GM10847 (cell line): Measurements from ENCODE around the gene PPM1E.

ENCODE experiments used
- POLR2A ChIP-seq: IDR thresholded peaks from 2 replicates; pipeline ENCODE4 v1.6.1; 2011; ENCODE audit not compliant: insufficient read length; ENCODE audit errors: extremely low read depth

PPM1E gene

DNA sequence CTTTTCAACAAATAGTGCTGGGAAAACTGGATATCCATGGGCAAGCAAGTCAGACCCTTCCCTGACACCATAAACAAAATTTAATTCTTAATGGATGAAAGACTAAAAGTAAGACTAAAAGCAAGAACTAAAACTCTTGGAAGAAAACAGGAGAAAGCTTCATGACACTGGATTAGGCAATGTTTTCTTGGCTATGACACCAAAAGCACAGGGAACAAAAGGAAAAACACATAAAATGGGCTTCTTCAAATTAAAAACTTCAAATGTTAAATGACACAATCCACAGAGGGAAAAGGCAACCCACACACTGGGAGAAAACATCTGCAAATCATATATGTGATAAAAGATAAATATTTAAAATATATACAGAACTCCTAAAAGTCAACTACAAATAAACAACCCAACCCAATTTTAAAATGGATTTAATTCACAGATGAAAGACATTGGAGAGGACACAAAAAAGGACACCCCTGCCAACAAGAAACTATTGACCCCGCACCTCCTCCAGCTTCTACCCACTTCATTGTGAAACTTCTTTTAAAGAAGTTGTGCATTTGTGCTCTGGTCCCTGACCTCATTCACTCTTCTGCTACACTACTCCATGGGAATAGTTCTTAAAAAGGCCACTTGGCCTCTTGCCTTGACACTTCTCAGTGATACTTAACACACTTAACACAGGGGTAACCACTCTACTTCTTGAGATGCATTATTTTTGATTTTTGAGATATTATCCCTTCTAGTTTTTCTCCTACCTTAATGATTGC lies 270.7 kb downstream of the PPM1E start:
- TF ChIP-seq POLR2A, result no peak

DNA sequence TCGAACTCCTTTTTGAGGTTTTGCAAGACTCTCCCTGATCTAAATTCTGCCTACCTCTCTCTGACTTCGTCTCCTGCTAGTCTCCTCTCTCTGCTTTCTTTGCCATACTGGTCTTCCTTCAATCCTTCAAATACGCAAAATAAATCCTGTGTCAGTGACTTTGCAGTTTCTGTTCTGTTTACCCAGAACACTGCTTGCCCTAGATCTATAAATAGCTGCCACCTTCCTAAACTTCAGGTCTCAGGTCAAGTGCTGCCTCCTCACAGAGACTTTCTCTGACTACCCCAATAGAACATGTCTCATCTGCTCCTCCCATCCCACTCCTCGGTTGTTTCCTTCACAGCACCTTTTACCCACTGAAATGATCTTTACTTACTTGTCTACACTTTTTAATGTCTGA lies 272.1 kb downstream of the PPM1E start:
- no peak for TF ChIP-seq POLR2A

DNA sequence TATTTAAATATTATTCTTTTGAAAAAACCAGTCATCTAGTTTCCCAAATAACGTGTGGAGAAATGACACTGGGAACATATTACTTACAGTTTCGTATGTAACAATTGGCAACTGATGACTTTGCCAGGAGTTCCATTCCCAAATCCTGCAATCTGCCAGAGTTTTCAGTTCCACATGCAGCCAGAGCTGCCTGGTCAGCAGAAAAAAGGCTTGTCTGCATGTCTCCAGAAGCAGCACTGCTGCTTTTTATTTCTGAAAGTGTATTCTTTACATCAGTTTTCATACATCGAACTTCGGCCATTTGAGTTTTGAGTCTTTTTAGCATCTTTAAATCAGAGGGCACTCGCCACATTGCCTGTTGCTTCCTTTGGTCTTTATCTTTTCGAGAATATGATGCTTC lies 272.7 kb downstream of the PPM1E start:
- no peak for TF ChIP-seq POLR2A

DNA sequence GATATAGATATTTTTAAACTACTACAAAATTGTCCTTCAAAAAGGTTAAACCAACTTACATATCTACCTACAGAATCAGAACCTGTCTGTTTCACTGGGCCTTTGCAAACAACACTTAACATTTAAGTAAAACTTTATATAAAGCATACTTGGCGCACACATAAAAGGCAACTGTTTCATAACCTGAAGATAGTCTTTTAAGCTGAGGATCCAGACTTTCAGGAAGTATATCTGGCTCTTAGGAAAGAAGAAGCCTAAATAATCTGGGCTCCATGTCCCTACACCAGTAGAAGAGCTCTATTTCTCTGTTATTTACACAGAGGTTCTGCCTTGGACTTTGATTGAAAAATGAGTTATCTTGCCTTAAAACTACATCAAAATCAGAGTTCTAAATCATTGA lies 275.2 kb downstream of the PPM1E start:
- no peak for TF ChIP-seq POLR2A
